HG02852 (cell line): ENCODE results near the gene NXPH3.

Source experiments
- ATAC-seq: cut with Tn5 transposase; IDR thresholded peaks from one replicate; pipeline ENCODE4 v1.9.1; 2021; ENCODE audit warnings: mild to moderate bottlenecking, moderate library complexity; ENCODE audit not compliant: unreplicated experiment

NXPH3 gene

DNA sequence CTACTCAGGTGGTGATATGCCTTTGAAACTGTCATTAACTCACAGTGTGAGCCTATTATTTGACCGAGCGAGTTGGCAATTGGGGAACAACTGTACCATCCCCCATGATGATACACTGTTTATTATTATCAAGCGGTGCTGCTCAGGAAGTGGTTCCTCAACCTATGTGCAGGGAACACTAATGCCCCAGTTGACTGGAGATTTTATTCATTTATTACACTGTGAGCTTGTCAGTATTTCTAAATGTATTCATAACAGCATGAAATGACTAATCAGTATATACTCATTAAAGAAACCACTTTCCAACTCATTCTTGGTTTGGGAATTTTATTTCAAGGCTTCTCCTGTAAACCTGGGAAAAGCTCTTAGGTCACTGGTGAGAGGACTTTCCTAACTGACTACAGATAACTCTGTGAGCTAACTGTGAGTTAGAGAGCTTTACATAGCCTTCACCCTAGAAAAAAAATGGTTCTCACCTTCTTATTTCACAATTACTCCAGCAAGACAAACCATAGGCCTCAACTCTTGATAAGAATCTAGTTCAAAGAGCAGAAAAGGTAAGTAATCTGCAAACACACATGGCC is 42.4 kb downstream of the NXPH3 start:
- ATAC-seq = no peak

DNA sequence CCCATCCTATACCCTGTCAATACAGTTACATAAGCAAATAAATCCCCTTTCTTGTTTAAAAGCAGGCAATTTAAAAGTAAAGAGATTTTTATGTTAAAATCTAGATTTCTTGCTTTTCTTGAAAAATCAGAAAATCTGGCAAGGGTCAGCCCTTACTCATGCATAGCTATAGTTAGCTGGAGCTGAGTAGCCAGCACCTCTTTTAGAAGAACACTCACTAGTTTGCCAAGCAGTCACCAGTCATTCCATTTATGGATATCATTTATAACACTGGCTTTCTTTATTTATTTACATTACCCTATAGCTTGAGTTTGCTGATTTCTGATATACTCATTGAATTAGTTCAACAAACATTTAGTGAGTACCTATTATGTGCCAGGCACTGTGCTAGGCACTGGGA is 45.7 kb downstream of the NXPH3 start:
- no peak for ATAC-seq

DNA sequence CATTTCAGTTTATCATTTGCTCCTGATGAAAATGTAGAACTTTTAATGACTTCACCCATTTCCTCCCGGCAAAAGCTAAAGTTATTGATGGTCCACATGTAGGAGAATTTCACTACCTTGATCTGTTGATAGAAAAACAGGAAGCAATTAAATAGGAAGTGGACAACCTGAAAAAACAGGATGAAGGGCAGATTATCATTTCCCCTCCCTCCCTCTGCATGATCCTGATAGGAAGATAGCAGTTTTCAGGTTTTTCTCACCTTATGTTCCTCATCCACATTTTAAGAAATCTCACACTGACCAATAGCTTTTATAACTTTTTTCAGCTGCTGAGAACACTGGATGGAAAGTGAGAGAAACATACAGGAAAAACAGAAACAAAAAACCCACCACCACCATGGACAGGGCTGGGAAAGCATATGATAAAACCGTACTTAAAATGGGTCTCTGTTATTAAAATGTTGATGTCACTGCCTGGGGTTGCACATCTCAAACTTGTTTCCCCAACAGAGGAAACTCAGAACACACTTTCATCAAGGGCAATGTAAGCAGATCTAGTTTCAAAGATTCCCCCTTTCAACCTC is 46.4 kb downstream of the NXPH3 start:
- ATAC-seq = no peak

DNA sequence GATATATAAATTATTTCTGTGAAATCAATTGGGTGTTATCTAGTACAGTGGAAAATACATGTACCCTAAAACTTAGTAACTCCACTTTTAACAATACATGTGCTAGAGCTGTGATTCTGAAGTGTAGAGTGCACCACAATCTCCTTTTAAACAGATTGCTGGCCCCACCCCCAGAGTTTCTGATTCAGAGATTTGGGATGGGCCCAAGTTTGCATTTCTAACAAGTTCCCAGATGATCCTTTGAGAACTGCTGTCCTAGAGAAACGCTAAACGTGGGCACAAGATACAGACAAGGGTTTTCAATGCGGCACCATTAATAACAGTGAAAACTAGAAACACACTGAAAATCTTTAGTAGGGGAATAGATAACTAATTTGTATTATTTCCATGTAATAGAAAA is 49.2 kb downstream of the NXPH3 start:
- ATAC-seq = no peak

DNA sequence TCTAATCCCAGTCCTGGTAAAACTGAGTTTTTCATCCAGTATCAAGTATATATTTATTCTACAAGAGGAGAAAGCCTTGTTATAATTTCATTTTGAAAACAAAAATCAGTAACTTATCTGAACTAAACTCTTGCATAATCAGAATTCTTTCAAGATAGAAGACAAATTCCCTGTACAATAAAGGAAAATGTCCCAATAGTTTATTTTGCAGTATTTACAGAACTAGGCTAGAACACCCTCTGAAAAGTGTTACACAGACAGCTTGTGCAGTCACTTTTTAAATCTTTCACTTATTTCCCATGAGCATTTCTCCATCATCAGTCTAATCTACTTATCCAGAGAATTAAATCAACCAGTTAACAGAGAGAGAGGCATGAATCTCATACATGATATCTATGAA is 53.8 kb downstream of the NXPH3 start:
- no peak for ATAC-seq

DNA sequence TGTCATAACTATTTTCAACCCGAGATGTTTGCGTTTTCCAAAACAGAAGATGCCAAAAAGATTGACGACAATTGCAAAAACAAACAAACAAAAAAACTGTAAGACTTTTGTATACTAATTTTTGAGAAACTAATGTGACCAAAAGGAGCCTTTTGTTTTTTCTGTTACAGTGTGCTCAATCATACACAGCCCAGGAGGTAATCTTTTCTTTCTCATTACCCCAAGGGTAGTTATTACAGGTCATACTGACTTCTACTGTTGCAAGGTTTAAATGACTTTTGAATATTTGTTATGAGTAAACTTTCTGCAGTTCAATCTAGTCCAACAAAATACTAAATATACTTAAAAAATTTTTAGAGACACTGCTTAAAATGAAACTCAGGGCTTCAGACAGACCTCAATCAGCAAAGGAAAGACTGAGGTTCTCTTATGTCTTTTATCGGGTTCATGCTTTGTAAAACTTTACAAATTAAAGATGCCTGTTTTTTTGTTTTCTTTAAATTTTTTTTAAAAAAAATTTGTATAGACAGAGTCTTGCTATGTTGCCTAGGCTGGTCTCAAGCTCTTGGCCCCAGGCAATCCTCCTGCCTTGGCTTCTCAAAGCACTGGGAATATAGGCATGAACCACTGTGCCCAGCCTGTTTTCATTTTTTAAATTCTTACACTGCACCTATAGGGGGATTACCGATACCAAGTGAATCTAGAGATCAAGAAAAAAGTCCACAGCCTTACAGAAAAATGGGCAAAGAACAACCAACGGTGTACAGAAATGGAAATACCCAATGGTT is 54.6 kb downstream of the NXPH3 start:
- no peak for ATAC-seq

DNA sequence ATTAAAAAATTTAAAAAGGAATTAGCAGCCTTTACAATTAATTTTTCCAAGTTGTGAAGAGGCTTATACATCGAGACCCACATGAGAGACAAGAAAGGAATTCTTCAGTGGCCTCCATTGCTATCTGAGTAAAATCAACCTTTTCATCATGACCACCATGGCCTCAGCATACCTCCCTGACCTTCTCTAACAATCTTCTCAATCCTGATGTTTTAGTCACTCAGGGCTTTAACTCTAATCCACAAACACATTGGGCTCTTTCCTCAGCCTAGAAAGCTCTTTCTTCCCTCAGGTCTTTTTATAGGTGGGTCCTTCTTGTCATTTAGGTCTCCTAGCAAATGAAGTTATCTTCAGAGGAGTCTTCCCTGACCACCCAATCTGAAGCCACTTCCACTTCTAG is 55.8 kb downstream of the NXPH3 start:
- no peak for ATAC-seq
